ENCODE data around the gene GRK6. TPM values are rescaled to one million over a fixed set of nuclear protein-coding genes. Genes with fewer than 3 reads are reported as not detected.

Gene GRK6
- total RNA-seq, 1 experiment from 2014 or later: 75.2 TPM

DNA sequence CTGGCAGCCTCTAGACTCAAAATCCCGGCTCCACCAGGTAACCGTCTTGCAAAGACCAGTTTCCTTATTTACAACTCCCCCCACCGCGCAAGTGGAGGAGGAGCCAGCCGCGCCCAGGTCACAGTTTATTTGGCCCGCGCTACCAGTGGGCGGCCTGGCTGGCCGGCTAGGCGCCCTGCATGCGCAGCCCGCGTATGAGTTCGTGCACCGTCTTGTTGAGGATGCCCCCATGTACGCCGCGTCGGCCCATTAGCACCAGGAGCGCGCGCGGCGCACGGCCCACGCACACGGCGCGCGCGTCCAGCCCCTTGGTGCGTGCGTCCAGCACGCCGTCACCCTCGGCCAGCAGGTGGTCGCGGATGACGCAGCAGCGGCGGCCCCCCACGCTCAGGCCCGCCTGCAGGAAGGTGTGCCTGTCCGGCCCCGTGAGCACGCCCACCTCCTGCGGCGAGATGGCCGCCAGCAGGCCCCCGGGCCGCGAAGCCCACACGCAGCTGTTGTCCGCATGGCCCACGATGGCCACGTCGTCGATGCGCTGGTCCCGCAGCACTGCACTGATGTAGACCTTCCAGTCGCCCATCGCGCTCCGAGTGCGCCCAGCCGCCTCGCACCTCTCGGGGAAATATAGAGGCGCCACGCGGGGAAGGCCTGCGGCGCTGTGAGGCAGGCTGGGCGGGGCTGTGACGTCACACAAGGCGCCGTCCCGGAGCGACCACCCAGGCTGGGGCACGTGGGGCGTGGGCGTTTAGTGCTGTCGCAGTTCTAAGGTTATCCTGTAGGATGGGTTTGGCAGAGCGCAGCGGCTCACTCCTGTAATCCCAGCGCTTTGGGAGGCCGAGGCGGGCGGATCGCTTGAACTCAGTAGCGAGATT, 26.2 kb upstream of the GRK6 start, which contains the start of gene PFN3:
TSS of gene PFN3 (minus strand) at position 665 of the 872 bp plus-strand sequence. CDS start at position 580, 85 bp downstream.
- Histone ChIP-seq H2BK120ac (ENCODE audit: low read depth, low read length, poor library complexity, severe bottlenecking) (no peak within 1 kb of the TSS), H3K9ac (ENCODE audit: extremely low read depth, insufficient read length, low read length) (no peak within 1 kb of the TSS), H4K5ac (ENCODE audit: insufficient read length, low read depth, low read length) (no peak within 1 kb of the TSS), H3K14ac (ENCODE audit: insufficient read depth, low read length) (no peak within 1 kb of the TSS), H3K4me2 (ENCODE audit: insufficient read depth, insufficient read length, low read length) (no peak within 1 kb of the TSS), H3K27ac (ENCODE audit: insufficient read length, low read depth, low read length) (no peak within 1 kb of the TSS), H3K23me2 (ENCODE audit: insufficient read length, low read depth, low read length, poor library complexity, severe bottlenecking) (peaks cover 23% of the 10 kb centered on the region), H4K20me1 (ENCODE audit: control insufficient read depth, insufficient read depth, insufficient read length) (no peaks in the 10 kb centered on the region), H3K4me1 (ENCODE audit: insufficient read depth, low read length) (no peaks in the 10 kb centered on the region; the same call in 1 of the 2 replicates), H2BK12ac (ENCODE audit: insufficient read length, low read depth, low read length) (no peak within 1 kb of the TSS), H2BK20ac (ENCODE audit: low read depth, low read length, poor library complexity, severe bottlenecking) (no peak within 1 kb of the TSS), H2AFZ (ENCODE audit: low read length) (no peak within 1 kb of the TSS), H3K4ac (ENCODE audit: low read depth, low read length) (no peak within 1 kb of the TSS), H4K91ac (ENCODE audit: insufficient read length, low read depth, low read length) (no peak within 1 kb of the TSS), H3K27me3 (ENCODE audit: insufficient read depth, low read length) (peaks cover 10% of the 10 kb centered on the region; the same call in 1 of the 2 replicates), H3K79me2 (ENCODE audit: insufficient read depth, low read length) (no peaks in the 10 kb centered on the region), H4K8ac (replicated peaks; ENCODE audit: insufficient read length, low read depth, low read length) (no peak within 1 kb of the TSS), H2BK15ac (ENCODE audit: low read depth, low read length) (no peak within 1 kb of the TSS), H3K56ac (ENCODE audit: insufficient read length, low read depth, low read length) (no peak within 1 kb of the TSS), H3K23ac (ENCODE audit: insufficient read length, low read depth, low read length) (no peak within 1 kb of the TSS), H3K79me1 (ENCODE audit: insufficient read depth, low read depth, low read length, poor library complexity, severe bottlenecking) (no peaks in the 10 kb centered on the region), H2BK5ac (ENCODE audit: insufficient read length, low read length) (no peak within 1 kb of the TSS), H2AK5ac (ENCODE audit: insufficient read length, low read length) (no peak within 1 kb of the TSS), H3T11ph (ENCODE audit: low read length) (no peak within 1 kb of the TSS), H3K9me3 (ENCODE audit: control insufficient read depth, low read depth, low read length) (no peaks in the 10 kb centered on the region), H3K18ac (ENCODE audit: insufficient read length, low read depth, low read length) (no peak within 1 kb of the TSS)
- Mint-ChIP-seq H3K36me3 (ENCODE audit: insufficient read depth in 1 of 3, low read depth in 3 of 3) (no peaks in the 10 kb centered on the region), H3K27ac (no peak within 1 kb of the TSS), H3K9me3 (peaks cover 0 to 2% of the 10 kb centered on the region in 2 experiments; a peak in 2 of 5 replicates), H3K27me3 (ENCODE audit: low read depth) (peaks cover 65% of the 10 kb centered on the region), H3K4me3 (no peak within 1 kb of the TSS), H3K4me1 (peaks cover 16 to 17% of the 10 kb centered on the region in 2 experiments)
- no CpG with 5 or more reads among the region's 92 CpGs for WGBS (ENCODE audit: extremely low coverage, insufficient read length, low lambda C conversion rate)
- TF ChIP-seq, protein P1, sequence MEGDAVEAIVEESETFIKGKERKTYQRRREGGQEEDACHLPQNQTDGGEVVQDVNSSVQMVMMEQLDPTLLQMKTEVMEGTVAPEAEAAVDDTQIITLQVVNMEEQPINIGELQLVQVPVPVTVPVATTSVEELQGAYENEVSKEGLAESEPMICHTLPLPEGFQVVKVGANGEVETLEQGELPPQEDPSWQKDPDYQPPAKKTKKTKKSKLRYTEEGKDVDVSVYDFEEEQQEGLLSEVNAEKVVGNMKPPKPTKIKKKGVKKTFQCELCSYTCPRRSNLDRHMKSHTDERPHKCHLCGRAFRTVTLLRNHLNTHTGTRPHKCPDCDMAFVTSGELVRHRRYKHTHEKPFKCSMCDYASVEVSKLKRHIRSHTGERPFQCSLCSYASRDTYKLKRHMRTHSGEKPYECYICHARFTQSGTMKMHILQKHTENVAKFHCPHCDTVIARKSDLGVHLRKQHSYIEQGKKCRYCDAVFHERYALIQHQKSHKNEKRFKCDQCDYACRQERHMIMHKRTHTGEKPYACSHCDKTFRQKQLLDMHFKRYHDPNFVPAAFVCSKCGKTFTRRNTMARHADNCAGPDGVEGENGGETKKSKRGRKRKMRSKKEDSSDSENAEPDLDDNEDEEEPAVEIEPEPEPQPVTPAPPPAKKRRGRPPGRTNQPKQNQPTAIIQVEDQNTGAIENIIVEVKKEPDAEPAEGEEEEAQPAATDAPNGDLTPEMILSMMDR (conservative IDR thresholded peaks at IDR 0.05): peak; percentile 22; the same call in 1 of the 3 replicates
- peak; percentile 61 for DNase-seq
